IMR-90 (cell line): ENCODE measurements around the gene STRA6. TPM values are rescaled to one million over a fixed set of nuclear protein-coding genes. Genes with fewer than 3 reads are reported as not detected.

Experiments used
- ATAC-seq: fragments of 200-7000 bp; cut with Tn5 transposase; 2 replicates; pipeline ENCODE4 v1.9.1; 2020; ENCODE audit warnings: low read depth, mild to moderate bottlenecking, moderate library complexity
- BruUV-seq: library from RNA; stranded (reverse); fragments of 400-500 nt; replicated peaks from 2 replicates; lab custom pipeline; 2021; lab: Mats Ljungman, UMichigan
- CTCF ChIA-PET: fragments of 300-600 bp; formaldehyde crosslinking; extraction: SDS; loops from one replicate; lab custom pipeline; 2021; ENCODE audit warnings: antibody characterized with exemption; lab: Yijun Ruan, JAX
- POLR2A ChIA-PET: fragments of 300-600 bp; sonication (Branson Sonifier 250); formaldehyde crosslinking; loops from one replicate; lab custom pipeline; 2022; ENCODE audit warnings: antibody characterized with exemption; ENCODE audit not compliant: unreplicated experiment; lab: Charles Lee
- DNase-seq: peaks from one replicate; pipeline ENCODE4 v3.0.0; 2013
- H2AFZ ChIP-seq: replicated peaks from 2 replicates; pipeline ENCODE3; 2013; ENCODE audit warnings: low read length, mild to moderate bottlenecking; ENCODE audit not compliant: poor library complexity
- H2AK5ac ChIP-seq: 2 replicates; pipeline ENCODE4 v1.6.1; 2013; ENCODE audit warnings: low read depth, low read length, inconsistent platforms
- H2AK9ac ChIP-seq: replicated peaks from 2 replicates; pipeline ENCODE3; 2013; ENCODE audit warnings: mild to moderate bottlenecking, low read depth, low read length, moderate library complexity; ENCODE audit not compliant: poor library complexity
- H2BK120ac ChIP-seq: 2 replicates; pipeline ENCODE4 v1.6.1; 2013; ENCODE audit warnings: low read depth, low read length, inconsistent platforms
- H2BK15ac ChIP-seq: 3 replicates; pipeline ENCODE4 v1.6.1; 2013; ENCODE audit warnings: low read depth, low read length, inconsistent platforms
- H2BK20ac ChIP-seq: 2 replicates; pipeline ENCODE4 v1.6.1; 2013; ENCODE audit warnings: low read depth, mild to moderate bottlenecking, inconsistent platforms, low read length, moderate library complexity
- H2BK5ac ChIP-seq: 2 replicates; pipeline ENCODE4 v1.6.1; 2013; ENCODE audit warnings: mild to moderate bottlenecking, low read depth, low read length, inconsistent platforms; ENCODE audit not compliant: poor library complexity, severe bottlenecking
- H3K14ac ChIP-seq: replicated peaks from 2 replicates; pipeline ENCODE4 v1.6.1; 2013; ENCODE audit warnings: low read depth, low read length, inconsistent platforms
- H3K18ac ChIP-seq: 2 replicates; pipeline ENCODE4 v1.6.1; 2013; ENCODE audit warnings: low read depth, low read length, control low read depth
- H3K23ac ChIP-seq: 2 replicates; pipeline ENCODE4 v1.6.1; 2013; ENCODE audit warnings: low read depth, low read length, inconsistent platforms
- H3K27ac ChIP-seq: 2 replicates; pipeline ENCODE4 v1.5.1; 2013; ENCODE audit warnings: mild to moderate bottlenecking, control low read depth, low read length; ENCODE audit not compliant: insufficient read depth
- H3K27me3 ChIP-seq: 2 replicates; pipeline ENCODE4 v1.6.1; 2013; ENCODE audit warnings: low read length; ENCODE audit not compliant: control insufficient read depth, insufficient read depth
- H3K36me3 ChIP-seq: 2 replicates; pipeline ENCODE4 v1.6.1; 2013; ENCODE audit warnings: low read length, mixed read lengths; ENCODE audit not compliant: control insufficient read depth, insufficient read depth
- H3K4ac ChIP-seq: 2 replicates; pipeline ENCODE4 v1.6.1; 2013; ENCODE audit warnings: low read depth, low read length, inconsistent platforms
- H3K4me1 ChIP-seq: 2 replicates; pipeline ENCODE4 v1.6.1; 2013; ENCODE audit warnings: low read length, mixed read lengths; ENCODE audit not compliant: control insufficient read depth, insufficient read depth
- H3K4me2 ChIP-seq: 2 replicates; pipeline ENCODE4 v1.6.1; 2013; ENCODE audit warnings: low read depth, mild to moderate bottlenecking, control low read depth, low read length, moderate library complexity
- H3K4me3 ChIP-seq: 2 replicates; pipeline ENCODE4 v1.5.1; 2013; ENCODE audit warnings: low read depth, mild to moderate bottlenecking, control low read depth, low read length, moderate library complexity; ENCODE audit not compliant: insufficient read depth
- H3K56ac ChIP-seq: 2 replicates; pipeline ENCODE4 v1.6.1; 2013; ENCODE audit warnings: low read length, inconsistent platforms; ENCODE audit not compliant: insufficient read depth; ENCODE audit errors: extremely low read depth
- H3K79me1 ChIP-seq, 2 experiments: 2 replicates each; pipeline ENCODE4 v1.6.1; 2013; ENCODE audit warnings: low read length in 2 of 2, inconsistent platforms in 1 of 2, low read depth in 1 of 2
- H3K9ac ChIP-seq: 2 replicates; pipeline ENCODE4 v1.6.1; 2013; ENCODE audit warnings: low read depth, low read length, control low read depth
- H3K9me1 ChIP-seq: 2 replicates; pipeline ENCODE4 v1.6.1; 2013; ENCODE audit warnings: low read length, inconsistent platforms; ENCODE audit not compliant: insufficient read depth
- H3K9me3 ChIP-seq: 2 replicates; pipeline ENCODE4 v1.6.1; 2013; ENCODE audit warnings: low read length; ENCODE audit not compliant: control insufficient read depth, insufficient read depth
- H4K20me1 ChIP-seq: 2 replicates; pipeline ENCODE4 v1.6.1; 2013; ENCODE audit warnings: low read length, inconsistent platforms; ENCODE audit not compliant: insufficient read depth
- H4K5ac ChIP-seq: 2 replicates; pipeline ENCODE4 v1.6.1; 2013; ENCODE audit warnings: mild to moderate bottlenecking, low read depth, low read length, control low read depth
- H4K8ac ChIP-seq, 2 experiments: 2 replicates each; pipeline ENCODE4 v1.6.1; 2013; ENCODE audit warnings: low read depth in 2 of 2, low read length in 2 of 2, control low read depth in 1 of 2, inconsistent platforms in 1 of 2
- H4K91ac ChIP-seq: 2 replicates; pipeline ENCODE4 v1.6.1; 2013; ENCODE audit warnings: low read depth, low read length, inconsistent platforms; ENCODE audit not compliant: insufficient read depth
- BHLHE40 ChIP-seq: fragments of 150-350 bp; IDR thresholded peaks from 2 replicates; pipeline ENCODE4 v1.6.1; 2016; ENCODE audit warnings: mild to moderate bottlenecking, low read depth, low read length
- CEBPB ChIP-seq: IDR thresholded peaks from 2 replicates; pipeline ENCODE4 v1.6.1; 2012; ENCODE audit warnings: low read depth, low read length, improper control_type of control experiment
- CHD1 ChIP-seq: IDR thresholded peaks from 2 replicates; pipeline ENCODE4 v1.6.1; 2012; ENCODE audit warnings: low read depth, low read length, improper control_type of control experiment
- CTCF ChIP-seq: conservative IDR thresholded peaks from 2 replicates; pipeline ENCODE4 v1.5.1; 2012; ENCODE audit warnings: mild to moderate bottlenecking, low read depth, low read length, improper control_type of control experiment
- FOS ChIP-seq: fragments of 150-350 bp; IDR thresholded peaks from 2 replicates; pipeline ENCODE4 v1.6.1; 2016; ENCODE audit warnings: low read depth, low read length
- MAFK ChIP-seq: IDR thresholded peaks from 2 replicates; pipeline ENCODE4 v1.6.1; 2012; ENCODE audit warnings: low read depth, low read length, improper control_type of control experiment
- MAZ ChIP-seq: IDR thresholded peaks from 2 replicates; pipeline ENCODE4 v1.6.1; 2012; ENCODE audit warnings: low read depth, mild to moderate bottlenecking, low read length, improper control_type of control experiment, moderate library complexity, borderline replicate concordance
- MXI1 ChIP-seq: IDR thresholded peaks from 2 replicates; pipeline ENCODE4 v1.6.1; 2012; ENCODE audit warnings: low read depth, mild to moderate bottlenecking, low read length, moderate library complexity, borderline replicate concordance
- POLR2A ChIP-seq: IDR thresholded peaks from 2 replicates; pipeline ENCODE4 v1.6.1; 2012; ENCODE audit warnings: mild to moderate bottlenecking, low read depth, low read length
- RAD21 ChIP-seq: IDR thresholded peaks from 2 replicates; pipeline ENCODE4 v1.6.1; 2012; ENCODE audit warnings: low read length, improper control_type of control experiment
- RCOR1 ChIP-seq: IDR thresholded peaks from 2 replicates; pipeline ENCODE4 v1.6.1; 2012; ENCODE audit warnings: mild to moderate bottlenecking, low read length, improper control_type of control experiment; ENCODE audit not compliant: insufficient replicate concordance
- WGBS, 2 experiments: methylation state at CpG; one replicate each; pipeline versions ENCODE4 v1.1.5 to v1.1.7; 2013; ENCODE audit warnings: missing lambda C conversion rate in 2 of 2; ENCODE audit not compliant: insufficient read length in 1 of 2; ENCODE audit errors: extremely low coverage in 2 of 2; 5-methylcytosine and 5-hydroxymethylcytosine counted together
- dilution Hi-C: fragments of 300-500 bp; cut with HindIII; formaldehyde crosslinking; loops from one replicate; pipeline ENCODE4 v1.14.3; 2018; ENCODE audit warnings: low sequenced_read_pairs; ENCODE audit not compliant: unreplicated experiment
- in situ Hi-C: fragments of 300-500 bp; cut with MboI; formaldehyde crosslinking; loops from 3 replicates; pipeline ENCODE4 v1.14.3; 2019; ENCODE audit warnings: low sequenced_read_pairs, inconsistent platforms, mixed read lengths
- intact Hi-C: fragments of 100-400 bp; cut with micrococcal nuclease; formaldehyde crosslinking; loops from 2 replicates; pipeline ENCODE4 v1.10.0; 2022
- polyA plus RNA-seq, 3 experiments: library from polyadenylated mRNA; depleted of rRNA; stranded (reverse); fragments of >200 nt; gene quantifications; 2 replicates each; pipeline ENCODE4 v1.2.3, GENCODE V29; 2012; ENCODE audit warnings: low replicate concordance in 1 of 3
- total RNA-seq: library from RNA; depleted of rRNA; stranded (reverse); fragments of >200 nt; gene quantifications from 2 replicates; pipeline ENCODE4 v1.2.3, GENCODE V29; 2012
- TF ChIP-seq, protein P1 (sequence below): fragments of 150-350 bp; IDR thresholded peaks from 2 replicates; pipeline ENCODE4 v1.6.1; 2016; ENCODE audit warnings: low read depth, mild to moderate bottlenecking, low read length, moderate library complexity, borderline replicate concordance

STRA6 gene
- total and polyA plus RNA-seq, 2 of the 4 experiments (the other 2 are of a cell fraction) = 0.17 TPM; not detected in 1

DNA sequence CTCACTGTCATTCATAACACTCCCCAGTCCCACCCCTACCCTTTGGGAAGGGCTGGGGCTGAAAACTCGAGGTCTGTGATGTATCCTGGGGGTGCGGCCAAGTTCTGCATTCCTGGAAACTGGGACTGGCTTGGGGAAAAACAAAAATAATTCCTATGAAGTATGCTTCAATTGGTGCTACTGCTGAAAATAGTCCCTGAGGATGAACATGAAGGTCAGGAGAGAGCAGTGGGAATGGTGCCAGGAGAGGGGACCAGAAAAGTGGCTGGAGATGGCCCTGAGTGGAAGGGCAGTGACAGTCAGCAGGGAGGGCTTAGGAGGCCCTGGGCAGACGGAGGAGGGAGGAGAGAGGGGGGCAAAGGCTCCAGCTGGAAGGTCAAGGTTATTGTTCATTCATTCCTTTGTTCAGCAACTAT, 33.9 kb downstream of the STRA6 start:
- ATAC-seq (no peak), DNase-seq (no peak)
- Histone ChIP-seq H3K4ac (no peak overlapping the region), H4K20me1 (no peaks in the 10 kb centered on the region; the same call in 1 of the 2 replicates), H3K4me2 (no peak overlapping the region), H2BK120ac (no peak overlapping the region), H2BK15ac (no peak overlapping the region), H3K56ac (no peak overlapping the region), H2BK5ac (no peak overlapping the region), H3K4me1 (peaks cover 9% of the 10 kb centered on the region), H2AK9ac (no peak overlapping the region), H4K91ac (no peak overlapping the region), H3K79me1 (no peaks in the 10 kb centered on the region), H3K9me3 (no peaks in the 10 kb centered on the region), H3K23ac (no peak overlapping the region), H3K27me3 (peaks cover 39% of the 10 kb centered on the region), H3K18ac (no peak overlapping the region), H3K4me3 (no peak overlapping the region), H4K8ac (no peak overlapping the region), H2BK20ac (no peak overlapping the region), H3K9me1 (no peaks in the 10 kb centered on the region), H3K9ac (no peak overlapping the region), H2AFZ (no peak overlapping the region), H2AK5ac (no peak overlapping the region), H3K14ac (no peak overlapping the region), H4K5ac (no peak overlapping the region), H3K36me3 (no peaks in the 10 kb centered on the region), H3K27ac (no peak overlapping the region)
- TF ChIP-seq CTCF = no peak
- TF ChIP-seq MXI1 = no peak
- TF ChIP-seq RCOR1 = no peak
- no peak for TF ChIP-seq CEBPB
- no peak for TF ChIP-seq POLR2A
- TF ChIP-seq, protein P1, sequence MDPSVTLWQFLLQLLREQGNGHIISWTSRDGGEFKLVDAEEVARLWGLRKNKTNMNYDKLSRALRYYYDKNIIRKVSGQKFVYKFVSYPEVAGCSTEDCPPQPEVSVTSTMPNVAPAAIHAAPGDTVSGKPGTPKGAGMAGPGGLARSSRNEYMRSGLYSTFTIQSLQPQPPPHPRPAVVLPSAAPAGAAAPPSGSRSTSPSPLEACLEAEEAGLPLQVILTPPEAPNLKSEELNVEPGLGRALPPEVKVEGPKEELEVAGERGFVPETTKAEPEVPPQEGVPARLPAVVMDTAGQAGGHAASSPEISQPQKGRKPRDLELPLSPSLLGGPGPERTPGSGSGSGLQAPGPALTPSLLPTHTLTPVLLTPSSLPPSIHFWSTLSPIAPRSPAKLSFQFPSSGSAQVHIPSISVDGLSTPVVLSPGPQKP = no peak
- TF ChIP-seq MAZ = no peak
- no peak for TF ChIP-seq FOS
- no peak for TF ChIP-seq RAD21
- no peak for TF ChIP-seq CHD1
- no peak for TF ChIP-seq BHLHE40
- TF ChIP-seq MAFK = no peak
- BruUV-seq = no TSS peak
- POLR2A ChIA-PET = no interaction called here
- in situ Hi-C loops = no loop called here
- WGBS, 2 experiments = 88% methylated on average over 1 of the region's 3 CpGs; no CpG with 5 or more reads in 1 of the 2 experiments
- intact Hi-C loops = no loop called here
- CTCF ChIA-PET = no interaction called here
- dilution Hi-C loops = no loop called here
